ENCODE measurements around the gene DNA2. TPM values are rescaled to one million over a fixed set of nuclear protein-coding genes. Genes with fewer than 3 reads are reported as not detected.

The DNA2 gene
- total RNA-seq, 1 donor from 2014 or later = 9.9 TPM

DNA sequence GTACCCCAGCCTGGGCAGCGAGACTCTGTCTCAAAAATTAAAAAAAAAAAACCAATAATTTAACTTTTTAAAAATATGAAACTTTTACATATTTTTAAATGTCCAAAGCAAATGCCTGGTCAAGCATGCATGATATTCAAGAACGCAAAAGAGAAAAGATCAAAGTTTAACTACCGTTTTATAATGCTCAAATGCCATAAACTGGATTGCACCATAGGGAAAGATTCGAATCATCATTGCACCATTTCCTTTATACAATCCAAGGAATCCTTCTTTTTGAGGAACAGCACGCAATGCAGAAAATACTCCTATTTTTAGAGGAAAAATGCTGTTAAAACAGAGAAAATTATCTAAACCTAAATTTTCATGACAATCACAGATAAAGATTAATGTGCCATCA lies 34.6 kb upstream of the DNA2 start:
- DNase-seq = no peak
- no peak overlapping the region for H3K27ac Mint-ChIP-seq (ENCODE audit: unreplicated experiment)
- no peaks in the 10 kb centered on the region for H3K4me1 Mint-ChIP-seq (ENCODE audit: low read depth, unreplicated experiment)
- no peaks in the 10 kb centered on the region for H3K9me3 Mint-ChIP-seq (ENCODE audit: unreplicated experiment)
- H3K36me3 Mint-ChIP-seq (ENCODE audit: unreplicated experiment) = no peaks in the 10 kb centered on the region
- peaks cover 1% of the 10 kb centered on the region for H3K27me3 Mint-ChIP-seq (ENCODE audit: unreplicated experiment)
- TF ChIP-seq, protein P1, sequence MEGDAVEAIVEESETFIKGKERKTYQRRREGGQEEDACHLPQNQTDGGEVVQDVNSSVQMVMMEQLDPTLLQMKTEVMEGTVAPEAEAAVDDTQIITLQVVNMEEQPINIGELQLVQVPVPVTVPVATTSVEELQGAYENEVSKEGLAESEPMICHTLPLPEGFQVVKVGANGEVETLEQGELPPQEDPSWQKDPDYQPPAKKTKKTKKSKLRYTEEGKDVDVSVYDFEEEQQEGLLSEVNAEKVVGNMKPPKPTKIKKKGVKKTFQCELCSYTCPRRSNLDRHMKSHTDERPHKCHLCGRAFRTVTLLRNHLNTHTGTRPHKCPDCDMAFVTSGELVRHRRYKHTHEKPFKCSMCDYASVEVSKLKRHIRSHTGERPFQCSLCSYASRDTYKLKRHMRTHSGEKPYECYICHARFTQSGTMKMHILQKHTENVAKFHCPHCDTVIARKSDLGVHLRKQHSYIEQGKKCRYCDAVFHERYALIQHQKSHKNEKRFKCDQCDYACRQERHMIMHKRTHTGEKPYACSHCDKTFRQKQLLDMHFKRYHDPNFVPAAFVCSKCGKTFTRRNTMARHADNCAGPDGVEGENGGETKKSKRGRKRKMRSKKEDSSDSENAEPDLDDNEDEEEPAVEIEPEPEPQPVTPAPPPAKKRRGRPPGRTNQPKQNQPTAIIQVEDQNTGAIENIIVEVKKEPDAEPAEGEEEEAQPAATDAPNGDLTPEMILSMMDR (IDR thresholded peaks at IDR 0.05; ENCODE audit: partially characterized antibody, unreplicated experiment) = no peak
- H3K4me3 Mint-ChIP-seq (ENCODE audit: unreplicated experiment) = no peak overlapping the region

DNA sequence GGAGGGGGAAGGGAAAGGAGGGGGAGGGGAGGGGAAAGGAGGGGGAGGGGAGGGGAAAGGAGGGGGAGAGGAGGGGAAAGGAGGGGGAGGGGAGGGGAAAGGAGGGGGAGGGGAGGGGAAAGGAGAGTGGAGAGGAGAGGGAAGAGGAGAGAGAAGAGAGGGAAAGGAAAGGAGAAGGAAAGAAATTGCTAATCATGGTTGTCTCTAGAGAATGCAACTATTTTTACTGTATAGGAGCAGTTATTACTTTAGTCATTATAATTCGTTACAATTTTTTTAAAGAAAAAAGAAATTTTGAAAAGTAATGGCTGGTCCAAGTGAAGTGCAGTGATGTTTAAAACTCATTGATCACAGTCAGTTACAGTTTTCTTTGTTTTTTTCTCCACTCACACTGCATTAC lies 31.1 kb upstream of the DNA2 start:
- Mint-ChIP-seq H3K9me3 (ENCODE audit: unreplicated experiment) (no peaks in the 10 kb centered on the region), H3K27ac (ENCODE audit: unreplicated experiment) (no peak overlapping the region), H3K4me3 (ENCODE audit: unreplicated experiment) (no peak overlapping the region), H3K27me3 (ENCODE audit: unreplicated experiment) (peaks cover 1% of the 10 kb centered on the region), H3K4me1 (ENCODE audit: low read depth, unreplicated experiment) (no peaks in the 10 kb centered on the region), H3K36me3 (ENCODE audit: unreplicated experiment) (no peaks in the 10 kb centered on the region)
- no peak for DNase-seq
- TF ChIP-seq, protein P1 (IDR thresholded peaks at IDR 0.05; ENCODE audit: partially characterized antibody, unreplicated experiment) = no peak

DNA sequence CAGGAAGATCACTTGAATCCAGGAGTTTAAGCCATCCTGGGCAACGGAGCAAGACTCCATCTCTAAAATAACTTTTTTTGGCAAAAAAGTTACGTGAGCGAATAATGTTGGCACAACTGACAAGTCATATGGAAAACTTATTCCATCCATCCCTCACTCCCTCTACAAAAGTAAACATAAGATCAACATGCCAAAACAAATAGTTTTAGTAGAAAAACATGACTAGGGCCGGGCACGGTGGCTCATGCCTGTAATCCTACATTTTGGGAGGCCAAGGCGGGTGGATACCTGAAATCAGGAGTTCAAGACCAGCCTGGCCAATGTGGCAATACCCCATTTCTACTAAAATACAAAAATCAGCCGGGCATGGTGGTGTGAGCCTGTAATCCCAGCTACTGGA lies 29.9 kb upstream of the DNA2 start:
- H3K27me3 Mint-ChIP-seq (ENCODE audit: unreplicated experiment) = peaks cover 1% of the 10 kb centered on the region
- DNase-seq = no peak
- H3K4me1 Mint-ChIP-seq (ENCODE audit: low read depth, unreplicated experiment) = no peaks in the 10 kb centered on the region
- H3K4me3 Mint-ChIP-seq (ENCODE audit: unreplicated experiment) = no peak overlapping the region
- H3K36me3 Mint-ChIP-seq (ENCODE audit: unreplicated experiment) = no peaks in the 10 kb centered on the region
- TF ChIP-seq, protein P1 (IDR thresholded peaks at IDR 0.05; ENCODE audit: partially characterized antibody, unreplicated experiment) = no peak
- no peak overlapping the region for H3K27ac Mint-ChIP-seq (ENCODE audit: unreplicated experiment)
- H3K9me3 Mint-ChIP-seq (ENCODE audit: unreplicated experiment) = no peaks in the 10 kb centered on the region

DNA sequence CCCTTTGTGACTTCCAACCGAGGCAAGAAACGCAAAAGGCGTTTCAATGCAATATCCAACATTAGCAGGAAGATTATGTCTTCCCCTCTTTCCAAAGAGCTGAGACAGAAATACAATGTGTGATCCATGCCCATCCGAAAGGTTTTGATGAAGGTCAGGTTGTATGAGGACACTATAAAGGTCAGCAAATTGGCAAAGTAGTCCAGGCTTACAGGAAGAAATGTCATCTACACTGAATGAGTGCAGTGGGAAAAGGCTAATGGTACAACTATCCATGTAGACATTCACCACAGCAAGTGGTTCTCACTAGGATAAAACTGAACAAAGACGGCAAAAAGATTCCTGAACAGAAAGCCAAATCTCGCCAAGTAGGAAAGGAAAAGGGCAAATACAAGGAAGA lies 27.8 kb upstream of the DNA2 start:
- TF ChIP-seq, protein P1 (IDR thresholded peaks at IDR 0.05; ENCODE audit: partially characterized antibody, unreplicated experiment) = no peak
- Mint-ChIP-seq H3K36me3 (ENCODE audit: unreplicated experiment) (no peaks in the 10 kb centered on the region), H3K27ac (ENCODE audit: unreplicated experiment) (no peak overlapping the region), H3K27me3 (ENCODE audit: unreplicated experiment) (peaks cover 1% of the 10 kb centered on the region), H3K4me3 (ENCODE audit: unreplicated experiment) (no peak overlapping the region), H3K9me3 (ENCODE audit: unreplicated experiment) (no peaks in the 10 kb centered on the region), H3K4me1 (ENCODE audit: low read depth, unreplicated experiment) (no peaks in the 10 kb centered on the region)
- no peak for DNase-seq

DNA sequence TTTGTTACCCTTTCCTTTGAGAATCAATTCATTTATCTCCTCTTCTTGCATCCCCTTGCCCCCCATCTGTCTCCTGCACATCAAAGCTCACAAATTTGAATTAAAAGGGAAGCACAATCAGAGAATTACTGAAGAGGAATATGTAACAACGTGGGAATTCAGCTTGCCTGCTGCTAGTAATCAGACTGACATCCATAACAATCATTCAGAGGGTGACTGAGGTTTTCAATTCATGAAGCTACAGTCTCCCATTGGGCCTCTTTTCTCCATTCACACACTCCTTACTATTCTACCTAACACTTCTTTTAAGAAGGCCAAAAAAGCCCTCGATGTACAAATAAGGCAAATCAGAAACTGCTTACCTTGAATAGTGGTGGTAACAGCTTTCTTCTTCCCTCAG lies 24.3 kb upstream of the DNA2 start:
- Mint-ChIP-seq H3K27ac (ENCODE audit: unreplicated experiment) (no peak overlapping the region), H3K9me3 (ENCODE audit: unreplicated experiment) (no peaks in the 10 kb centered on the region), H3K36me3 (ENCODE audit: unreplicated experiment) (no peaks in the 10 kb centered on the region), H3K4me1 (ENCODE audit: low read depth, unreplicated experiment) (no peaks in the 10 kb centered on the region), H3K4me3 (ENCODE audit: unreplicated experiment) (no peak overlapping the region), H3K27me3 (ENCODE audit: unreplicated experiment) (no peaks in the 10 kb centered on the region)
- TF ChIP-seq, protein P1 (IDR thresholded peaks at IDR 0.05; ENCODE audit: partially characterized antibody, unreplicated experiment) = no peak
- DNase-seq = no peak

All from glutamatergic neuron (in vitro differentiated cells).